GM12873 (cell line): ENCODE results near the gene IL3.

Source experiments
- TF ChIP-seq, protein P1 (sequence below): IDR thresholded peaks from 2 replicates; pipeline ENCODE4 v1.5.1; 2012; ENCODE audit warnings: low read depth, mild to moderate bottlenecking, moderate library complexity, low read length, control low read depth; ENCODE audit not compliant: insufficient read depth; ENCODE audit errors: missing control alignments

Gene IL3

GRCh38 chr5:132074772-132075718, 14.6 kb downstream of the IL3 start:
- TF ChIP-seq, protein P1, sequence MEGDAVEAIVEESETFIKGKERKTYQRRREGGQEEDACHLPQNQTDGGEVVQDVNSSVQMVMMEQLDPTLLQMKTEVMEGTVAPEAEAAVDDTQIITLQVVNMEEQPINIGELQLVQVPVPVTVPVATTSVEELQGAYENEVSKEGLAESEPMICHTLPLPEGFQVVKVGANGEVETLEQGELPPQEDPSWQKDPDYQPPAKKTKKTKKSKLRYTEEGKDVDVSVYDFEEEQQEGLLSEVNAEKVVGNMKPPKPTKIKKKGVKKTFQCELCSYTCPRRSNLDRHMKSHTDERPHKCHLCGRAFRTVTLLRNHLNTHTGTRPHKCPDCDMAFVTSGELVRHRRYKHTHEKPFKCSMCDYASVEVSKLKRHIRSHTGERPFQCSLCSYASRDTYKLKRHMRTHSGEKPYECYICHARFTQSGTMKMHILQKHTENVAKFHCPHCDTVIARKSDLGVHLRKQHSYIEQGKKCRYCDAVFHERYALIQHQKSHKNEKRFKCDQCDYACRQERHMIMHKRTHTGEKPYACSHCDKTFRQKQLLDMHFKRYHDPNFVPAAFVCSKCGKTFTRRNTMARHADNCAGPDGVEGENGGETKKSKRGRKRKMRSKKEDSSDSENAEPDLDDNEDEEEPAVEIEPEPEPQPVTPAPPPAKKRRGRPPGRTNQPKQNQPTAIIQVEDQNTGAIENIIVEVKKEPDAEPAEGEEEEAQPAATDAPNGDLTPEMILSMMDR = no peak

DNA sequence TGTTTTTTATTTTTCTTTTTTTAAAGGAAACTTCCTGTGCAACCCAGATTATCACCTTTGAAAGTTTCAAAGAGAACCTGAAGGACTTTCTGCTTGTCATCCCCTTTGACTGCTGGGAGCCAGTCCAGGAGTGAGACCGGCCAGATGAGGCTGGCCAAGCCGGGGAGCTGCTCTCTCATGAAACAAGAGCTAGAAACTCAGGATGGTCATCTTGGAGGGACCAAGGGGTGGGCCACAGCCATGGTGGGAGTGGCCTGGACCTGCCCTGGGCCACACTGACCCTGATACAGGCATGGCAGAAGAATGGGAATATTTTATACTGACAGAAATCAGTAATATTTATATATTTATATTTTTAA, 15.2 kb downstream of the IL3 start:
- TF ChIP-seq, protein P1 = no peak

GRCh38 chr5:132076202-132076830, 15.9 kb downstream of the IL3 start:
- TF ChIP-seq, protein P1 = no peak

DNA sequence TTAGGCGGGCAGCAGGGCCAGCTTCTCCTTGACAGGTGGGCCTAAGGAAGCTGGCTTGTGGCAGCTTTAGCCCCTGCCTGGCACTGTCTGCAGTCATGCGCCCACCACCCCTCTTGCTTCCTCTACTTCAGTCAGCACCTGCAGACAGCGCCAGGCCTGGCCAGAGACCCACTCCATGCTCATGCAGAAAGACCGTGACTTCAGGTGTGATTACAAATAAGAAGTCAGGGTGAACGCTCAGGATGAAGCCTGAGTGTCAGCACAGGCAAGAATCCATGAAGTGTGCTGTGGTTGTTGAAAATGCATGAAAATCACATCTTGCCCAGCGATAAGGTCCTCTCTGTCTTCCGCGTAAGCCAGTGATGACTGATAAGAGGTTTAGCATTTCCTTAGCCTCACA, 16.5 kb downstream of the IL3 start:
- TF ChIP-seq, protein P1 = no peak

DNA sequence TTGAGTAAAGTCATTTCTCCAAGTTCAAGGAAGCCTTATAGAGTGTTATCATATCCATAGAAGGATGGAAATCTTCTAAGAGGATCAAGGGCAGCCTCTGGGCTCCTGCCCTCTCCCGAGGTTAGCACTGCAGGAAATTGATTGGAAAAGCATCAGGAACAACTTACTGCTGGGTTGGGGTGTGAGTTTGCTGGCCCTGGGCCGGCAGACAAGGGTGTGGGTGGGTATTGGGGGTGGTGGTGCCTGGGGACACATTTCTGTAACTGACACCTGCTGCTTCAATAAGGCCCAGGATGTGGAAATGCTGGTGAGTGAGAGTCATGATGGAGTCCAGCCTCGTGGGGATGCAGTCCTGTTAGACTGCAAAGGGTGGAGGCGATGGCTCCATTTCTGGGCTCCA, 18.6 kb downstream of the IL3 start:
- TF ChIP-seq, protein P1 = no peak

DNA sequence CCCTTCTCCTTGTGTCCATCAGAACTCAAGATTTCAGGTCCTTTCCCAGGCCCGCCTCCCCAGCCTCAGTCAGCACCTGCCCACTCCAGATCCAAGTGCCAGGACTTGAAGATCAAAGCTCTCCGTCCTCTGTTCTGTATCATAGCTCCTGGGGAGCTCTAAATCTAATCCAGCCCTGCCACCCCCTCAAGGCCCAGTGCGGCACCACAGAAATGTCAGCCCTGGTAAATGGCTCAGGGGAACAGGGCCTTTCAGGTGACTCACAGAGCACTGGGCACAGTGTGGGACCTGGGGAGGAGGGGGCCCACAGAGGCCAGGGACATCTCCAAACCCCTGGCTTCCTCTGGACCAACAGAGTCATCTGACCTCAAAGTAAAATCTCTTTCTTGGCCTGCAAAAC, 19.2 kb downstream of the IL3 start:
- TF ChIP-seq, protein P1 = no peak

GRCh38 chr5:132080595-132080994, 20.1 kb downstream of the IL3 start:
- TF ChIP-seq, protein P1 = no peak
